MM.1S (cell line): ENCODE results near the gene KCNC3.

Experiments
- DNase-seq: peaks from one replicate; pipeline ENCODE4 v3.0.0-alpha.2; 2015
- H2AFZ ChIP-seq: fragments of 300-600 bp; sonication (generic); 2 replicates; pipeline ENCODE4 v1.6.0; 2016; ENCODE audit warnings: antibody characterized with exemption, low read length
- H3F3A ChIP-seq: fragments of 300-600 bp; sonication (generic); 2 replicates; pipeline ENCODE4 v1.6.1; 2016; ENCODE audit warnings: mild to moderate bottlenecking, antibody characterized with exemption, low read length, moderate library complexity, mixed read lengths; ENCODE audit not compliant: insufficient read depth
- H3K27ac ChIP-seq: fragments of 300-600 bp; sonication (generic); 2 replicates; pipeline ENCODE4 v1.5.1; 2016; ENCODE audit warnings: mild to moderate bottlenecking, low read length
- H3K27me3 ChIP-seq: fragments of 300-600 bp; sonication (generic); replicated peaks from 2 replicates; pipeline ENCODE4 v1.6.0; 2016; ENCODE audit warnings: low read length; ENCODE audit not compliant: insufficient read depth
- H3K36me3 ChIP-seq: fragments of 300-600 bp; sonication (generic); replicated peaks from 2 replicates; pipeline ENCODE4 v1.6.1; 2016; ENCODE audit warnings: mild to moderate bottlenecking, low read length, mixed read lengths; ENCODE audit not compliant: insufficient read depth
- H3K4me1 ChIP-seq: fragments of 300-600 bp; sonication (generic); 2 replicates; pipeline ENCODE4 v1.6.1; 2016; ENCODE audit warnings: low read length, mixed read lengths
- H3K4me2 ChIP-seq: fragments of 300-600 bp; sonication (generic); 2 replicates; pipeline ENCODE4 v1.6.0; 2016; ENCODE audit warnings: low read depth, low read length
- H3K4me3 ChIP-seq: fragments of 300-600 bp; sonication (generic); 2 replicates; pipeline ENCODE4 v1.5.1; 2016; ENCODE audit warnings: low read length, mixed read lengths
- H3K79me2 ChIP-seq: fragments of 300-600 bp; sonication (generic); 2 replicates; pipeline ENCODE4 v1.6.1; 2016; ENCODE audit warnings: mixed run types, low read length, mixed read lengths
- H3K9ac ChIP-seq: fragments of 300-600 bp; sonication (generic); 2 replicates; pipeline ENCODE4 v1.6.1; 2016; ENCODE audit warnings: low read length, mixed read lengths
- H3K9me2 ChIP-seq: fragments of 300-600 bp; sonication (generic); replicated peaks from 2 replicates; pipeline ENCODE4 v1.6.1; 2016; ENCODE audit warnings: mild to moderate bottlenecking, low read length, mixed read lengths; ENCODE audit not compliant: insufficient read depth
- H3K9me3 ChIP-seq: fragments of 300-600 bp; sonication (generic); replicated peaks from 2 replicates; pipeline ENCODE4 v1.6.1; 2016; ENCODE audit warnings: mild to moderate bottlenecking, low read length, mixed read lengths; ENCODE audit not compliant: insufficient read depth
- H4K20me1 ChIP-seq: fragments of 300-600 bp; sonication (generic); 2 replicates; pipeline ENCODE4 v1.6.1; 2016; ENCODE audit warnings: mild to moderate bottlenecking, low read length, moderate library complexity, mixed read lengths; ENCODE audit not compliant: insufficient read depth
- EZH2 ChIP-seq: fragments of 300-600 bp; sonication (generic); optimal IDR thresholded peaks from 2 replicates; pipeline ENCODE3; 2017; ENCODE audit warnings: low read depth, mild to moderate bottlenecking, antibody characterized with exemption, low read length, mixed read lengths
- EZH2phosphoT487 ChIP-seq: fragments of 300-600 bp; sonication (generic); IDR thresholded peaks from 2 replicates; pipeline ENCODE4 v1.6.1; 2018; ENCODE audit warnings: antibody characterized with exemption, low read length
- TF ChIP-seq, protein P1 (sequence below): fragments of 300-600 bp; sonication (generic); IDR thresholded peaks from 2 replicates; pipeline ENCODE4 v1.5.1; 2016; ENCODE audit warnings: antibody characterized with exemption, low read length, mixed read lengths

Gene KCNC3

DNA sequence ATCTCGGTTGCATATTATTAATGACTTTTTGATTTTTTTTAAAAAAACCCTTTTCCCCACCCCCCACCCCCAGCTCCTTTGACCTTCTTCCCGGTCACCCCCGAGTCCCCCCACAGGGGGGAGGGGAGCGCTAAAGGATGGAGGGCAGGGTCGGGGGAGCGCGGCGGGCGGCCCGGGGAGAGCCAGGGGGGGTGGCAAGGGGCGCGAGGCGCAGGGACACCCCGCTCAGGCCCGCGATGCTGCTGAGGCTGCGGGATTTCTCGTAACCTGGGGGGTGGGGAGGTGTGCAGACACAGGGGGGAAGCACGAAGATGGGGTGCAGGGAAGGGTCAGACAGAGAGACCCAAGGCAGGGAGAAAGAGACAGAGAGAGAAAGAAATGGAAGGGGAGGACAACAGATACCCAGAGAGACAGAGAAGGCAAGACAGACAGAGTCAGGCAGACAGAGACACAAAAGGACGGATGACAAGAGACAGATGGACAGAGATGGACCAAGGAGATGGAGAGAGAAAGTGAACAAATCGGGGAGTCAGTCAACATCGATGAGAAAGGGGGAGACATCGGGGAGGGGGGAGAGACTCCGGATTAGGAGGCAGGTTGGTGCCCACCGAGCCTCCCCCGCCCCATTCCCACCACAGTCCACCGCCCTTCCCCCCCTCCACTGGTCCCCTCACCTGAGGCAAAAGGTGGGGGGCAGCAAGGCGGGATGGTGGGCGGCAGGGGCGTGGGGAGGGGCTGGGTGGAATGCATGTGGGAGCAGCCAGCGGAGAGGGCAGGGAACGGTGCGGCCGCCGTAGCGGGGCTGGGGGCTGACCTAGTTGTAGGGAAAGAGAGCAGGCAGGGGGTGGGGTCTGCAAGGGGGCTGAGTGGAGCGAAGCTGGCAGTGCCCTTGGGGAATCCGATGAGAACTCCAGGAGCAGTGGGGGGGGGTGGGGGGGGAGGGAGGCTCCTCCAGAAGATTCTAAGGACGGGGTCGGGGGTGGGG, 14.2 kb downstream of the KCNC3 start:
- Histone ChIP-seq H3K9me2 (no peaks in the 10 kb centered on the region), H3K27me3 (peaks cover 70% of the 10 kb centered on the region), H3F3A (no peaks in the 10 kb centered on the region), H3K9me3 (no peaks in the 10 kb centered on the region), H3K79me2 (no peaks in the 10 kb centered on the region), H3K27ac (no peak overlapping the region), H3K4me3 (no peak overlapping the region), H3K9ac (no peak overlapping the region), H2AFZ (no peak overlapping the region), H4K20me1 (no peaks in the 10 kb centered on the region), H3K36me3 (no peaks in the 10 kb centered on the region), H3K4me1 (no peaks in the 10 kb centered on the region), H3K4me2 (no peak overlapping the region)
- TF ChIP-seq EZH2 (no peak), EZH2phosphoT487 (no peak)
- TF ChIP-seq, protein P1, sequence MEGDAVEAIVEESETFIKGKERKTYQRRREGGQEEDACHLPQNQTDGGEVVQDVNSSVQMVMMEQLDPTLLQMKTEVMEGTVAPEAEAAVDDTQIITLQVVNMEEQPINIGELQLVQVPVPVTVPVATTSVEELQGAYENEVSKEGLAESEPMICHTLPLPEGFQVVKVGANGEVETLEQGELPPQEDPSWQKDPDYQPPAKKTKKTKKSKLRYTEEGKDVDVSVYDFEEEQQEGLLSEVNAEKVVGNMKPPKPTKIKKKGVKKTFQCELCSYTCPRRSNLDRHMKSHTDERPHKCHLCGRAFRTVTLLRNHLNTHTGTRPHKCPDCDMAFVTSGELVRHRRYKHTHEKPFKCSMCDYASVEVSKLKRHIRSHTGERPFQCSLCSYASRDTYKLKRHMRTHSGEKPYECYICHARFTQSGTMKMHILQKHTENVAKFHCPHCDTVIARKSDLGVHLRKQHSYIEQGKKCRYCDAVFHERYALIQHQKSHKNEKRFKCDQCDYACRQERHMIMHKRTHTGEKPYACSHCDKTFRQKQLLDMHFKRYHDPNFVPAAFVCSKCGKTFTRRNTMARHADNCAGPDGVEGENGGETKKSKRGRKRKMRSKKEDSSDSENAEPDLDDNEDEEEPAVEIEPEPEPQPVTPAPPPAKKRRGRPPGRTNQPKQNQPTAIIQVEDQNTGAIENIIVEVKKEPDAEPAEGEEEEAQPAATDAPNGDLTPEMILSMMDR = no peak
- DNase-seq = no peak

DNA sequence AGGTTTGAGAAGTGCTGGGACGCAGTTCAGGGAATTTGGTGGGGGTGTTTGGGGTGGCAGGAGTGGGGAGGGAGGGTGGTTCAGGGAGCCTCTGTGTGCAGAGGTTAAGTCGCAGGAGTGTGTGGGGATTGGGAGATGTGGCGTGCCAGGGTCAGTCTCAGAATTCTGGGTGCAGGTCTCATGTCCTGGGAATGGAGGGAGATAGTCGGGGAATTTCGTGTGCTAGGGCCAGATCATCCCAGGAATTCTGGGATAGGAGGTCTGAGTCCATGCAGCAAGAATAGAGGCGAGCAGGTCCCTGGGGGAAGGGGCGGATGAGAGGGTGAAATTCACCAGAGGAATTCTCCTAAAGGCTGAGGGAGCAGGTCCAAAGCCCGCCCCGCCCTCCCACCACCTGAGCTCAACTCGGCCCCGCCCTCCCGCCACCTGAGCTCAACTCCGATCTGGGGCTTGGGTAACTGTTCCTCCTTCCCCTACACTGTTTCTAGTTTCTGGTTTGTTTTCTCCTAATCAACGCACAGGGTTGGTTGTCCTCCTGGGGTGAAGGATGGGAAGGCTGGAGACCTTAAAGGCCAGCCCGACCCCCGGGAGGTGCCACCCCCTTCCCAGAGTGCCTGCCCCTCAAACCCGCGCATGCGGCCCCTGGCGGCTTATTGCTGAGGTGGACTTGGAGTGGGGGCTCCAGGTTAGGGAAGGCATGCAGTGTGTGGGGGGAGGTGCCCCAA, 15.2 kb downstream of the KCNC3 start:
- H4K20me1 ChIP-seq = no peaks in the 10 kb centered on the region
- H3K9me2 ChIP-seq = no peaks in the 10 kb centered on the region
- no peaks in the 10 kb centered on the region for H3K9me3 ChIP-seq
- no peak overlapping the region for H3K27ac ChIP-seq
- H3K4me2 ChIP-seq = no peak overlapping the region
- no peaks in the 10 kb centered on the region for H3K36me3 ChIP-seq
- no peak for DNase-seq
- H3K4me3 ChIP-seq = no peak overlapping the region
- H2AFZ ChIP-seq = no peak overlapping the region
- H3K4me1 ChIP-seq = no peaks in the 10 kb centered on the region
- TF ChIP-seq EZH2phosphoT487 = no peak
- TF ChIP-seq, protein P1 = no peak
- no peak for TF ChIP-seq EZH2
- peaks cover 71% of the 10 kb centered on the region for H3K27me3 ChIP-seq
- H3F3A ChIP-seq = no peaks in the 10 kb centered on the region
- H3K9ac ChIP-seq = no peak overlapping the region
- no peaks in the 10 kb centered on the region for H3K79me2 ChIP-seq

DNA sequence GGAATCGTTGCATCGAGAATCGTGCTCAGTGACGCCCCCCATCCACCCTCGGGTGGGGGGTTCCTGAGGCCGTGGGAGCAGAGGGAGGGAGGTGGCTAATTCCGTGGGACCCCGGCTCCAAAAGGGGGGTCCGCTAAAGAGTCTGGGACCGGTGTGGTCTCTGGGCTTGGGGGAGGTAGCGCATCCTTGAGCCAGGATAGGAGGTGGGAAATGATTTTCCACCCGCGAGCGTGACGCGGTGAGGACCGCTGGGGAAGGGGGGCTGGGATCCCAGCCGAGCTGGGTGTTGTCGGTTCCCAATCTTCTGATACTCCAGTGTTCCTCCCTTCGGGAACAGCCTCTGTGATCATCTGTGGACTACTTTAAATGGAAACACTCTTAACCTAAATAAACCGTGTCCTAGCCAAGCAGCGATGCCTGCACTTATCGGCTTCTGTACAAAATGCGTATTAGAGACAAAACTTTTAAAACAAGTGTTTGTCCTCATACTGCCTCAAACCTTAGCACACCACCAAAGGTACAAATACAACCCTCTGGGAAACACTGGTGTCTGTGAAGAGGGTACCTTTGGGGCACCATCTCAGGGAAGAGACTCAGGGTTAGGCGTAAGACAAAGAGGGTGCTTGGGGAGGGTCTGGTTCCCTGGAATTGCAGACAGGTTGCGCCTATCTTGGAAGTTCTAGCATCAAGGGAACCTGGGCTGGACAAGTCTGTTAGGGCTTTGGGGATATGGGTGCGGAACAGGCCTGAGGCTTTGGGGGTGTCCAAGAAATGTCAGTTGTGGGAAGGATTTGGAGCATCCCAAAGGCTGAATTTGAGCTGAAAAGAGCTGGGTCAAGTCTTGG, 16.0 kb downstream of the KCNC3 start:
- Histone ChIP-seq H3K79me2 (no peaks in the 10 kb centered on the region), H3K4me2 (no peak overlapping the region), H3K9me2 (no peaks in the 10 kb centered on the region), H3K27ac (no peak overlapping the region), H3K9me3 (no peaks in the 10 kb centered on the region), H2AFZ (no peak overlapping the region), H3K9ac (no peak overlapping the region), H3F3A (no peaks in the 10 kb centered on the region), H3K36me3 (no peaks in the 10 kb centered on the region), H3K4me3 (no peak overlapping the region), H3K4me1 (no peaks in the 10 kb centered on the region), H4K20me1 (no peaks in the 10 kb centered on the region), H3K27me3 (peaks cover 72% of the 10 kb centered on the region)
- TF ChIP-seq, protein P1 = no peak
- TF ChIP-seq EZH2 (no peak), EZH2phosphoT487 (no peak)
- no peak for DNase-seq
